Heart left ventricle (tissue), 13 donors: ENCODE data around the gene GIMAP5.

Experiments used
- CTCF ChIP-seq, 12 donors: fragments of 200-600 bp; sonication (generic) in 4 of 12; IDR thresholded peaks; one replicate each; pipeline versions ENCODE4 v1.5.0 to v1.8.0; 2018 to 2022; ENCODE audit warnings: antibody characterized with exemption in 12 of 12, mild to moderate bottlenecking in 5 of 12
- POLR2A ChIP-seq, 2 donors: fragments of 450-650 bp; IDR thresholded peaks; one replicate each; pipeline ENCODE4 v1.6.1; 2017; ENCODE audit warnings: antibody characterized with exemption in 2 of 2, mild to moderate bottlenecking in 2 of 2, moderate library complexity in 2 of 2
- donor health status: ischemic (EF 13 %, LVEDD 7.1; RV severe dilation, severe dysfunction).
- donor health status: DM: no; HTN: yes; CAD: no.
- donor health status: DM: no; HTN: no; CAD: no.
- donor health status: ischemic (EF 25% LVEDD 6.9; RV normal size, moderate dysfunction).
- donor health status: ischemic (EF 25% LVEDD 5.7; RV mildly dilated, moderate dysfunction).
- donor health status: ischemic (EF 35%, LVEDD 5.7; RV mildly dilated, moderate dysfunction).
- donor health status: nonischemic (EF 11% LVEDD 7.7; RV severe dilation, severe dysfunction).
- donor health status: DM: yes; HTN: yes; CAD: no.
- donor health status: PGD.
- donor health status: ischemic (EF 29% LVEDD 5.4; RV normal size, mild dysfunction).
- donor health status: nonischemic (EF 23%, LVEDD 6.1; RV moderate dilation, normal function).

GRCh38 chr7:150791746-150792452, 54.7 kb downstream of the GIMAP5 start:
- TF ChIP-seq CTCF (IDR thresholded peaks at IDR 0.05) (no peak), POLR2A (IDR thresholded peaks at IDR 0.05) (no peak)
